DOHH2 (cell line): ENCODE data around the gene SHB.

Experiments used
- CTCF ChIP-seq: fragments of 200-600 bp; sonication (generic); IDR thresholded peaks from one replicate; pipeline ENCODE4 v1.5.1; 2014; ENCODE audit warnings: antibody characterized with exemption, mild to moderate bottlenecking, low read depth, low read length; ENCODE audit not compliant: poor library complexity, severe bottlenecking
- EZH2phosphoT487 ChIP-seq: fragments of 200-600 bp; sonication (generic); IDR thresholded peaks from 2 replicates; pipeline ENCODE4 v1.6.1; 2017; ENCODE audit warnings: borderline replicate concordance, mild to moderate bottlenecking, antibody characterized with exemption, low read length, moderate library complexity, mixed read lengths

DNA sequence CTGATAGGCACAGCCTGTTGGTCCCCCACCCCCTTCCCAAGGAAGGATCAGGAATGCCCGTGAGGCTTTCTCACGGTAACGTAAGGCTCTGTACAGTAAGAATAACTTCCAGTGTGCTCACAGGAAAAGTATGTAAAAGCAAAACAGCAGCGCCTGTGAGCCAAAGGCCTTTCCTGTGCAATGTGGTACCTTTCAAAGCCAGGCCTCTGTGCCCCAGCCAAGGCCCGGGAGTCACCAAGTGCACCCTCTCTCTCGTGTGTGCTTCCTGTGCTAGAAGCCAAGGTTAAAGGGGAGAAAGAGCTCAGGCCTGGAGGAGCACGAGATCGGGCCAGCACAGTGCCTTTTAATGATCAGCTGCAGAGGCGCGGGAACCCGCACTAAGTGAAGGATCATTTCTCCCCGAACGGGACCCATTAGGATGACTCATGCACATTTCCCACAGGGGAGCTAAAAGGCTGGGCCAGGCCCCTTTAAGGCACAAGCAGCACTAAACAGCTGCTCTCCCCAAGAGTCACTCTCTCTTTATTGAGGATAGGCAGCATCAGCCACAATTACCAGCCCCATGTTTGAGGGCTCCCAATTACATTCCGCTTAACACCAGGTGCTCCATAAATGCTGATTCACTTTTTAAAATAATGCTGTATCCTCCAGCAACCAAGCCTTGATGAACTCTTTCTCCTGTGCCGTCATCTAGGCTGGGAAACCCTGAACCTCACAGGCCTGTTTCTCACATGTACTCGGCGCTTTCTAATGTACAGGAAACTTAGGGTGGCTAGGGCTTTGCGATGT, 42.8 kb downstream of the SHB start:
- no peak for TF ChIP-seq CTCF
- TF ChIP-seq EZH2phosphoT487: no peak
